ENCODE measurements around the gene STOML2. TPM values are rescaled to one million over a fixed set of nuclear protein-coding genes. Genes with fewer than 3 reads are reported as not detected.

Gene STOML2
- total and polyA plus RNA-seq, 2 donors (not counting 3 experiments of a cell fraction or from before 2014, with no cell fraction given) = 144 to 187 TPM

GRCh38 chr9:35089434-35089833 is 13.5 kb downstream of the STOML2 start:
- Histone ChIP-seq H3K79me2 (ENCODE audit: control insufficient read depth, insufficient read depth, low read length) (no peaks in the 10 kb centered on the region), H3K9ac (replicated peaks; ENCODE audit: extremely low read depth, insufficient read depth, low read length) (no peak overlapping the region), H4K20me1 (replicated peaks; ENCODE audit: control insufficient read depth, extremely low read depth, insufficient read depth, low read length) (no peaks in the 10 kb centered on the region), H3K4me3 (replicated peaks in 1 of 3; ENCODE audit: insufficient read depth in 1 of 3, low read depth in 1 of 3, low read length in 3 of 3) (no peak overlapping the region), H3K9me1 (replicated peaks; ENCODE audit: control insufficient read depth, extremely low read depth, insufficient read depth, low read length) (no peaks in the 10 kb centered on the region), H3K9me3 (replicated peaks; ENCODE audit: control insufficient read depth, insufficient read depth, low read length) (no peaks in the 10 kb centered on the region), H3K36me3 (ENCODE audit: control insufficient read depth in 2 of 2, extremely low read depth in 1 of 2, insufficient read depth in 2 of 2, low read length in 2 of 2) (peaks cover 2 to 25% of the 10 kb centered on the region in 2 experiments), H3K4me1 (ENCODE audit: control insufficient read depth, extremely low read depth, insufficient read depth, low read length) (no peaks in the 10 kb centered on the region), H3K27me3 (ENCODE audit: control insufficient read depth in 2 of 2, insufficient read depth in 2 of 2, low read length in 2 of 2) (no peaks in the 10 kb centered on the region), H3K27ac (ENCODE audit: insufficient read depth, low read depth, low read length) (no peak overlapping the region), H3K4me2 (ENCODE audit: insufficient read depth, low read length) (no peak overlapping the region), H2AFZ (ENCODE audit: low read depth, low read length) (no peak overlapping the region)
- no TSS peak for BruUV-seq (replicated peaks)
- CTCF ChIA-PET = no interaction called here
- POLR2A ChIA-PET = no interaction called here
- DNase-seq (ENCODE audit: low read depth, low spot score) = no peak
- intact Hi-C loops (cut with micrococcal nuclease) = no loop called here
- FAIRE-seq = no peak
- dilution Hi-C loops (cut with MboI; ENCODE audit: extremely low pct_ligation_motif_present, low sequenced_read_pairs) = no loop called here
- TF ChIP-seq GATA2 (IDR thresholded peaks at IDR 0.05; ENCODE audit: insufficient read depth, insufficient read length, low read depth, low read length) (no peak), CTCF (IDR thresholded peaks at IDR 0.05; ENCODE audit: extremely low read depth in 1 of 2, insufficient read depth in 1 of 2, low read depth in 1 of 2, low read length in 2 of 2) (no peak), POLR2AphosphoS5 (IDR thresholded peaks at IDR 0.05; ENCODE audit: insufficient read depth, low read depth, low read length) (no peak), JUN (IDR thresholded peaks at IDR 0.05; ENCODE audit: borderline replicate concordance, insufficient read depth, insufficient read length, low read depth) (no peak), FOS (IDR thresholded peaks at IDR 0.05; ENCODE audit: borderline replicate concordance, insufficient read depth, low read length) (no peak), POLR2A (IDR thresholded peaks at IDR 0.05; ENCODE audit: low read depth, low read length) (no peak), MAX (IDR thresholded peaks at IDR 0.05; ENCODE audit: insufficient read depth, insufficient read length) (no peak)

Measured in endothelial cell of umbilical vein (primary cell).